NCI-H187 (cell line): ENCODE results near the gene KRTAP10-4.
"Not testable (repeated sequence)": the region's sequence is repeated elsewhere in the genome, so short reads cannot be mapped to it uniquely, and the experiment has no call there.

Source experiments
- DNase-seq, 2 experiments: peaks; one replicate each; lab custom pipeline; 2025; lab: John Stamatoyannopoulos, UW

Gene KRTAP10-4

GRCh38 chr21:44599264-44600029 lies 25.9 kb downstream of the KRTAP10-4 start:
- DNase-seq, result no peak

- DNase-seq, result not testable (repeated sequence)
Observed at GRCh38 chr21:44600118-44600978, 26.8 kb downstream of the KRTAP10-4 start, which contains the start of gene KRTAP10-7. Gene KRTAP10-7 (plus strand): TSS chr21:44600597. CDS start chr21:44600622, 25 bp downstream.

- DNase-seq, result not testable (repeated sequence)
Observed at GRCh38 chr21:44601091-44601490, 27.6 kb downstream of the KRTAP10-4 start.

DNA sequence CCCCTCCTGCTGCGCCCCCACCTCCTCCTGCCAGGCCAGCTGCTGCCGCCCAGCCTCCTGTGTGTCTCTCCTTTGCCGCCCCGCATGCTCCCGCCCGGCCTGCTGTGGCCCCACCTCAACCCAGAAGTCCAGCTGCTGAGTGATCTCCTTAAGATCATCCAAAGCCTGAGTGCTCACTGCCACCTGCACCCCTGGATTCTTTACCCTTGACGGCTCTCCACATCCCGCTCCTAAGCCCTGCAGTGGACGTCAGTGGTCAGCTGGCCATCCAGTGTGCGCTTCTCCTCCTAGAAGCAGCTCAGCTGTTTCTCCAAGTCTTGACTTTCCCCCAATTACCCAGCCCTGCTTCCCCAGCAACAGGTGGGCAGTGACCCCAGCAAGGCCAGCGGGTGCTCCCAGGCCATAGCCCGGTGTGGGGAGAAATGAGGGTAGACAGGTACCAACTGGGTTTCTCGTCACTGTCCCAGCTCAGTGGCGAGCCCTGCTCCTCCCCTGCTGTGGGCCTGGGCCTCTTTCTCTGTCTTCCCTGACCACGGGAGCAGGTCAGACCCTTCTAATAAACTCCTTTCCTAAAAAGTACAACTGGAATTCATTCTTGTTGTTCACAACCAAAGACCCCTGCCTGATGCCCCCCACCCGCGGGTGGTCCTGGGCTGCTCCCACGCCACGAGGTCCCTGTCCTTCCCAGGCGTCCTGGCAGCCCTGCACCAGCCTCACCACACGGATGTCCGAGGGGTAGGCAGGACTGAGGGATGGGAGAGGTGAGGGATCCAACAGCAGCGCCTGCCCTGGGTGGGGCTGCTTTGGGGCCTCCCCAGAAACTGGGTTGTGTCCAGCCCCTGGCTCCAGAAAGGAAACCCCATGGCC lies 28.3 kb downstream of the KRTAP10-4 start:
- no peak for DNase-seq

DNA sequence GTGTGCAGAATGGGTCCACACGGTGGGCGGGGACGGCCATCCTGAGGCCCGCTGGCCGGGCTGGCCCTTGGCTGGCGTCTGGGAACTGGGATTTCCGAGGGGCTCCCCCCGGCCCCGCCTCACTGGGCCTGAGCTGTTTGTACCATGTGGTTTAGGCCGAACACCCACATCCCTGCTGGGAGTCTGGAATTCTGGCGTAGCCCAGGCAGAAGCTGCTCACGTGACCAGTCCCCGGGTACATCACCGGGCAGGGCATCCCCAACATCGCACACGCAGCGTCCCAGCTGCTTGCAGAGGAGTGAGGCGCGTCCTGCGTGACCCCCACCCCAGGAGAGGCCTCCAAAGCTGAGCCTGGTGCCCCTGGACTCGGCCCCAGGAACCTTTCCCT lies 28.9 kb downstream of the KRTAP10-4 start:
- no peak for DNase-seq

- no peak for DNase-seq
Observed at GRCh38 chr21:44603109-44603875, 29.8 kb downstream of the KRTAP10-4 start.

DNA sequence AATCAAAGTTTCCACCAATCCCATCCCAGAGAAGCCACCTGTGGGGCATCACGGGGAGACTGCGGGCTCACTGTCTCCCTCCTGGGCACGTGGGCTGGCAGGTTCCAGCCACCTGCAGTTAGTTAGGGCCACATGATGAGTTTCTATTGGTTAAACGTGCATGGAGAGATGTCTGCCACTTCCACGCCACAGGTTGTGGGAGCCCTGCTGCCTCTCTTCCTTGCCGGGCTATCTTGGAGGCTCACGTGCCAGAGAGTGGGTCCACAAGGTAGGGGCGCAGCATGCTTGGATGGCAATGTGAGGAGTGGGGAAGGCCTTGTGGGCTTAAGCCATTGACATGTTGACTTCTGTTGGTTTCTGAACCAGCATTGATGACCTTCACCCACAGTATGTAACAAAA lies 30.4 kb downstream of the KRTAP10-4 start:
- no peak for DNase-seq

- no peak for DNase-seq
Observed at GRCh38 chr21:44606495-44606894, 33.0 kb downstream of the KRTAP10-4 start.

DNA sequence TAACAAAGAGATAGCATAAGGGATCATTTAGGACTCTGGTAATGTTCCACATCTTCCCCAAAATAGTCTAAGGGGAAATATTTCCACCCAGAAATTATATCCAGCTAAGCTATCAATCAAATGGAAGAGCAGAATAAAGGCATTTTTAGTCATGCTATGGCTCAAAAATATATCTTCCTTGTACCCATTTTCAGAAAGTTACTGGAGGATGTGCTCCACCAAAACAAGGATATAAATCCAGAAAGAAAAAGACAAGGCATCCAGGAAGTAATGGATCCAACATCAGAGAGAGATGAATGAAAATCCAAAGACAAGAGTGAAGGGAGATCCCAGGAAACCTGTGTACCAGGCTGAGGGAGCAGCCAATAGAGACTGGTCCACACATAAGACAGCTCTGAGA lies 35.7 kb downstream of the KRTAP10-4 start:
- DNase-seq, result no peak

DNA sequence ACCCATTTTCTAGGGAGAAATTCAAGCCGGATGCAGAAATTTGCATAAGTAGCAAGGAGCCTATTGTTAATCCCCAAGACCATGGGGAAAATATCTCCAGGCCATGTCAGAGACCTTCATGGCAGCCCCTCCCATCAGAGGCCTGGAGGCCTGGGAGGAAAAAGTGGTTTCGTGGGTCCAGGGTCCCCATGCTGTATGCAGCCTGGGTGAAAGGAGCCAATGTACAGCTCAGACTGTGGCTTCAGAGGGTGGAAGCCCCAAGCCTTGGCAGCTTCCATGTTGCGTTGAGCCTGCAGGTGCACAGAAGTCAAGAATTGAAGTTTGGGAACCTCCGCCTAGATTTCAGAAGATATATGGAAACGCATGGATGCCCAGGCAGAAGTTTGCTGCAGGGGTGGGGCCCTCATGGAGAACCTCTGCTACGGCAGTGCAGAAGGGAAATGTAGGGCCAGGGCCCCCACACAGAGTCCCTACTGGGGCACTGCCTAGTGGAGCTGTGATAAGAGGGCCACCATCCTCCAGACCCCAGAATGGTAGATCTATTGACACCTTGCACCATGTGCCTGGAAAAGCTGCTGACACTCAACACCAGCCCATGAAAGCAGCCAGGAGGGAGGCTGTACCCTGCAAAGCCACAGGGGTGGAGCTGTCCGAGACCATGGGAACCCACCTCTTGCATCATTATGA lies 36.8 kb downstream of the KRTAP10-4 start:
- not testable (repeated sequence) for DNase-seq

GRCh38 chr21:44611551-44611950 lies 38.0 kb downstream of the KRTAP10-4 start:
- no peak for DNase-seq

DNA sequence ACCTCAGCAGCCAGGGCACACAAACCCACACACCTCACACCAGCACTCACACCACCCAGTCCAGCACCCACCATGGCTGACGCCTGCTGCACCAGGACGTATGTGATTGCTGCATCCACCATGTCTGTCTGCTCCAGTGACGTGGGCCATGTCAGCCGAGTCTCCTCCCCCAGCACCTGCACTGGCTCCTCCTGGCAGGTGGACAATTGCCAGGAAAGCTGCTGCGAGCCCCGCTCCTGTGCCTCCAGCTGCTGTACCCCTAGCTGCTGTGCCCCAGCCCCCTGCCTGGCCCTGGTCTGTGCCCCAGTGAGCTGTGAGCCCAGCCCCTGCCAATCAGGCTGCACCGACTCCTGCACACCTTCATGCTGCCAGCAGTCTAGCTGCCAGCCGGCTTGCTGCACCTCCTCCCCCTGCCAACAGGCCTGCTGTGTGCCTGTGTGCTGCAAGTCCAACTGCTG lies 38.5 kb downstream of the KRTAP10-4 start, which contains the start of gene KRTAP10-8:
Gene KRTAP10-8 (plus strand): TSS at position 51 of the 458 bp plus-strand sequence. CDS start 22 bp downstream, at position 73.
- DNase-seq, result no peak

- DNase-seq, result no peak
Observed at GRCh38 chr21:44612669-44613229, 39.2 kb downstream of the KRTAP10-4 start.

DNA sequence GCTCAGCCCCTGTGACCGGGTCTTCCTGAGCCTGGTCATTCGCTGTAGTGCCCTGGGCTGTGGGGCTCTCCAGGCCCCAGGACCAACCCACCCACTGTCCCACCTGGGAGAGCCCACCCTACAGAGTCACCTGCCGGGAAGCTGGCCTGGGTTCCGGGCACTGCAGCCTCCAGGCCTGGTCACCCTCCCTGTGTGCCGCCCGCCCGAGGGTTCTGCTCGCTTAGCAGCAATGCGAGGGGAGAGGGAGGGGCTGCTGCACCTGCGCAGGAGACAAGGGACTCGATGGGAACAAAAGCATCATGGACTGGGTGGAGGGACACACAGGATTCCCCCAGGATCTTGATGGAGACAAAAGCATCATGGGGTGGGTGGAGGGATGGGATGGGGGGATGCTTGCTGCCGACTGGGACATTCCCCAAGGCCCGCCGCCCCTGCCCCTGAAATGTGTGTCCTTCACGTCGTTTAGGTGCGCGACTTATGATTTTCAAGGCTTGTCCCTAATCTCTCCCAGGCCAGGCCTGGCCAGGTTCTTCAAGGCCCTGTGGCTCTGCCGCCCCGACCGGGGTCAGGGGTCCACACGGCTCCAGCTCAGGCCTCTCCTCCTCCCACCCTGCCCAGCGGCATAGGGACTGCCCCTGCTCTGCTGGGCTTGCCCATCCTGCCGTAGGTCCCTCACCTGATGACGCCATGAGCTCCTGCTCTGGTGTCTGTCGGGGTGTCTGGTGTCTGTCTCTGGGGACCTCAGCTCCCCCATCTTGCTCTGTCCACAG lies 40.0 kb downstream of the KRTAP10-4 start:
- DNase-seq, result no peak

DNA sequence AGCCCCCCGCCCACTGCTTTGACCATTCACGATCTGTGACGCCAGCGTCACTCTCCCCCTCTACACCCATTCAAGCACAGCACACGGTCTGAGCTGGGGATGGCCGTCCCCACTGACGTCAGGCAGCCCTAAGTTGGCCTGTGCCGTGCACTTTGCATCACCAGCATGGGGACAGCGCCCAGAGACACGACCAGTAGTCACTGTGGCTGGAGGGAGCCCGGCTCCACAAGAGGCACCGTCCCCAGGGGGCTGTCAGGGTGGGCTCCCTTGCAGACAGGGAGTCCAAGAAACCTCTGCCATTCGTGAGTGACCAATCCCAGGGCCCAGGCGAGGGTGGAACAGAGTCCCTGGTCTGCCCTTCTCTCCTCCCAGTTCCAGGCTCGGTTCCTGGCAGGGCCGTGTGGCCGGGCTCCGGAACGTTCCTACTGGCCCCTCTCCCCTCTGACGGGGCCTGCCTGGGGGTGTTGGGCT lies 40.7 kb downstream of the KRTAP10-4 start:
- no peak for DNase-seq

DNA sequence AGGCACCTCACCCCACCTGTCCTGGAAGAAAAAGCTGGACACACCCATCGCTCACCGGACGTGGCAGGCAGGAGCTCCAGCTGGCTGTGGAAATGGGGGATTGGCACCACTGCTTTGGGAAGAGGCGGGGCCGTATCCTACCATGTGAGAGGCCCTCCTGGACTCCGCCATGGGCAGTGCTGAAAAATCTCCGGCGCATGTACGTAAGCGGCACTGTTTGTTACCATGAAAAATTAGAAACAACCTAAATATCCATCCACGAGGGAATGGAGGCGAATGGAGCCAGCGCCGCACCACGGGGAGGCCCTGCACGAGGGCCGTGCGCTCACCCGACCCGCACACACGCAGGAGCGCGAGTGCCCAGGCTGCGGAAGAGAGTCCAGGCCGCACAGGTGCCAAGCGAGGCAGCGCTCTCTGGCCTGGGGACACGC lies 41.4 kb downstream of the KRTAP10-4 start:
- DNase-seq, result no peak

GRCh38 chr21:44615466-44615865 lies 41.9 kb downstream of the KRTAP10-4 start:
- DNase-seq, result no peak

- DNase-seq, result no peak
Observed at GRCh38 chr21:44615911-44616590, 42.5 kb downstream of the KRTAP10-4 start.

GRCh38 chr21:44616591-44616926 lies 43.0 kb downstream of the KRTAP10-4 start:
- no peak for DNase-seq
